BJ (cell line): Measurements from ENCODE around the gene CRYBA4. TPM values are rescaled to one million over a fixed set of nuclear protein-coding genes. Genes with fewer than 3 reads are reported as not detected.
"Not testable (repeated sequence)": the region's sequence is repeated elsewhere in the genome, so short reads cannot be mapped to it uniquely, and the experiment has no call there.

Experiments used
- CTCF ChIA-PET: fragments of 350-600 bp; formaldehyde crosslinking; extraction: SDS; loops from one replicate; lab custom pipeline; 2021; ENCODE audit warnings: antibody characterized with exemption, inconsistent platforms; lab: Yijun Ruan, JAX
- POLR2A ChIA-PET: fragments of 300-600 bp; sonication (Branson Sonifier 250); formaldehyde crosslinking; extraction: SDS; loops from one replicate; lab custom pipeline; 2021; ENCODE audit warnings: antibody characterized with exemption; lab: Charles Lee
- DNase-seq: peaks from one replicate; pipeline ENCODE4 v3.0.0-alpha.2; 2011; ENCODE audit warnings: low read depth
- H3K27me3 ChIP-seq: 2 replicates; pipeline ENCODE4 v1.6.0; 2011; ENCODE audit warnings: low read length; ENCODE audit not compliant: control insufficient read depth, insufficient read depth
- H3K36me3 ChIP-seq: 2 replicates; pipeline ENCODE4 v1.5.1; 2011; ENCODE audit warnings: low read length; ENCODE audit not compliant: control insufficient read depth, insufficient read depth
- H3K4me3 ChIP-seq: 2 replicates; pipeline ENCODE4 v1.5.1; 2011; ENCODE audit warnings: low read depth, mild to moderate bottlenecking, control low read depth, low read length
- CTCF ChIP-seq: IDR thresholded peaks from 2 replicates; pipeline ENCODE4 v1.5.1; 2011; ENCODE audit warnings: low read depth, mild to moderate bottlenecking, control low read depth, inconsistent platforms, low read length, moderate library complexity; ENCODE audit not compliant: insufficient read depth
- polyA plus RNA-seq: library from polyadenylated mRNA; depleted of rRNA; stranded (reverse); fragments of >200 nt; gene quantifications from 2 replicates; pipeline ENCODE4 v1.2.3, GENCODE V29; 2011

Gene CRYBA4
- polyA plus RNA-seq, 1 experiment = not detected

GRCh38 chr22:26610072-26610958 is 11.4 kb upstream of the CRYBA4 start:
- peak; percentile 71 for DNase-seq
- TF ChIP-seq CTCF = no peak
- no peak overlapping the region for H3K4me3 ChIP-seq
- H3K27me3 ChIP-seq = peaks cover 4% of the 10 kb centered on the region
- no peaks in the 10 kb centered on the region for H3K36me3 ChIP-seq
- CTCF ChIA-PET = interaction anchor here (0.7 to 1.3 kb wide), 4 partner anchors 10 to 111 kb away, joined by 3 read pairs; no protein-coding TSS in a partner anchor
- POLR2A ChIA-PET = interaction anchor here (0.6 kb wide), 1 partner anchor 108 kb away, joined by 3 read pairs; no protein-coding TSS in a partner anchor

- no peak for TF ChIP-seq CTCF
- CTCF ChIA-PET = interaction anchor here (0.7 to 1.3 kb wide), 2 partner anchors 11 to 54 kb away, joined by 3 read pairs; no protein-coding TSS in a partner anchor
- POLR2A ChIA-PET = interaction anchor here (0.6 kb wide), 1 partner anchor 108 kb away, joined by 3 read pairs; no protein-coding TSS in a partner anchor
- H3K36me3 ChIP-seq = no peaks in the 10 kb centered on the region
- H3K4me3 ChIP-seq = no peak overlapping the region
- H3K27me3 ChIP-seq = peaks cover 4% of the 10 kb centered on the region
- no peak for DNase-seq
Observed at GRCh38 chr22:26610996-26611395, 10.8 kb upstream of the CRYBA4 start.

GRCh38 chr22:26612652-26613051 is 9.1 kb upstream of the CRYBA4 start:
- ChIA-PET POLR2A (no interaction called here), CTCF (no interaction called here)
- no peak for DNase-seq
- Histone ChIP-seq H3K27me3 (peaks cover 4% of the 10 kb centered on the region), H3K36me3 (no peaks in the 10 kb centered on the region), H3K4me3 (no peak overlapping the region)
- TF ChIP-seq CTCF = no peak

GRCh38 chr22:26613753-26614152 is 8.0 kb upstream of the CRYBA4 start:
- H3K27me3 ChIP-seq, CTCF ChIA-PET, H3K36me3 ChIP-seq, DNase-seq, POLR2A ChIA-PET, H3K4me3 ChIP-seq: not testable (repeated sequence)

- no peak for DNase-seq
- ChIA-PET CTCF (no interaction called here), POLR2A (no interaction called here)
- no peak overlapping the region for H3K4me3 ChIP-seq
- no peak for TF ChIP-seq CTCF
- peaks cover 4% of the 10 kb centered on the region for H3K27me3 ChIP-seq
- H3K36me3 ChIP-seq = no peaks in the 10 kb centered on the region
Observed at GRCh38 chr22:26614322-26614721, 7.4 kb upstream of the CRYBA4 start.
